Endothelial cell of umbilical vein (primary cell): ENCODE data around the gene MYH11. TPM values are rescaled to one million over a fixed set of nuclear protein-coding genes. Genes with fewer than 3 reads are reported as not detected.

Experiments
- BruUV-seq: library from RNA; stranded (reverse); fragments of 400-500 nt; replicated peaks from 2 replicates; lab custom pipeline; 2021; lab: Mats Ljungman, UMichigan
- CTCF ChIA-PET: fragments of 300-600, 350-600 bp; sonication (Branson Sonifier 250); formaldehyde crosslinking; loops from one replicate; lab custom pipeline; 2021; ENCODE audit warnings: antibody characterized with exemption, inconsistent platforms; lab: Charles Lee
- POLR2A ChIA-PET: fragments of 300-600, 350-600 bp; sonication (Branson Sonifier 250); formaldehyde crosslinking; loops from one replicate; lab custom pipeline; 2021; ENCODE audit warnings: antibody characterized with exemption, inconsistent platforms; lab: Charles Lee
- DNase-seq: peaks from one replicate; pipeline ENCODE4 v3.0.0-alpha.2; 2011; ENCODE audit warnings: low read depth, low spot score
- FAIRE-seq: peaks from 2 replicates; lab custom pipeline; 2011; peaks lifted over from hg19 to GRCh38; lab: Jason Lieb, UNC
- H2AFZ ChIP-seq: 2 replicates; pipeline ENCODE4 v1.6.0; 2012; ENCODE audit warnings: low read depth, low read length, control low read depth, inconsistent platforms
- H3K27ac ChIP-seq: 2 replicates; pipeline ENCODE4 v1.5.1; 2011; ENCODE audit warnings: low read depth, mild to moderate bottlenecking, control low read depth, low read length, moderate library complexity; ENCODE audit not compliant: insufficient read depth
- H3K27me3 ChIP-seq, 2 experiments: 2 replicates each; pipeline versions ENCODE4 v1.6.0 to v1.6.1; 2011; ENCODE audit warnings: low read length in 2 of 2, mixed read lengths in 1 of 2; ENCODE audit not compliant: control insufficient read depth in 2 of 2, insufficient read depth in 2 of 2
- H3K36me3 ChIP-seq, 2 experiments: 2 replicates in 1 of 2; 3 replicates in 1 of 2; pipeline ENCODE4 v1.5.1; 2011; ENCODE audit warnings: low read length in 2 of 2, mild to moderate bottlenecking in 1 of 2, moderate library complexity in 1 of 2; ENCODE audit not compliant: control insufficient read depth in 2 of 2, insufficient read depth in 2 of 2; ENCODE audit errors: extremely low read depth in 1 of 2
- H3K4me1 ChIP-seq: 3 replicates; pipeline ENCODE4 v1.5.1; 2011; ENCODE audit warnings: mild to moderate bottlenecking, low read length; ENCODE audit not compliant: control insufficient read depth, insufficient read depth; ENCODE audit errors: extremely low read depth
- H3K4me2 ChIP-seq: 2 replicates; pipeline ENCODE4 v1.6.1; 2011; ENCODE audit warnings: low read length, control low read depth, mixed read lengths; ENCODE audit not compliant: insufficient read depth
- H3K4me3 ChIP-seq, 3 experiments: fragments of 200-600 bp in 1 of 3; sonication (generic), shearing (Covaris generic) in 1 of 3; replicated peaks in 1 of 3; 2 replicates each; pipeline ENCODE4 v1.5.1; 2011 to 2016; ENCODE audit warnings: control low read depth in 3 of 3, low read length in 3 of 3, mild to moderate bottlenecking in 2 of 3, inconsistent platforms in 1 of 3, low read depth in 1 of 3, moderate library complexity in 1 of 3; ENCODE audit not compliant: insufficient read depth in 1 of 3
- H3K79me2 ChIP-seq: 2 replicates; pipeline ENCODE4 v1.6.0; 2012; ENCODE audit warnings: low read length, inconsistent platforms; ENCODE audit not compliant: control insufficient read depth, insufficient read depth
- H3K9ac ChIP-seq: replicated peaks from 2 replicates; pipeline ENCODE3; 2011; ENCODE audit warnings: low read length, control low read depth; ENCODE audit not compliant: insufficient read depth; ENCODE audit errors: extremely low read depth
- H3K9me1 ChIP-seq: replicated peaks from 3 replicates; pipeline ENCODE4 v1.6.0; 2011; ENCODE audit warnings: mild to moderate bottlenecking, low read length; ENCODE audit not compliant: control insufficient read depth, insufficient read depth; ENCODE audit errors: extremely low read depth
- H3K9me3 ChIP-seq: replicated peaks from 2 replicates; pipeline ENCODE4 v1.5.1; 2012; ENCODE audit warnings: low read length, inconsistent platforms; ENCODE audit not compliant: control insufficient read depth, insufficient read depth
- H4K20me1 ChIP-seq: replicated peaks from 2 replicates; pipeline ENCODE3; 2011; ENCODE audit warnings: mild to moderate bottlenecking, low read length; ENCODE audit not compliant: control insufficient read depth, insufficient read depth; ENCODE audit errors: extremely low read depth
- EZH2 ChIP-seq: IDR thresholded peaks from 2 replicates; pipeline ENCODE4 v1.6.1; 2012; ENCODE audit warnings: borderline replicate concordance, low read depth, mild to moderate bottlenecking, moderate library complexity, low read length, inconsistent platforms; ENCODE audit not compliant: severe bottlenecking
- FOS ChIP-seq: IDR thresholded peaks from 2 replicates; pipeline ENCODE4 v1.6.1; 2011; ENCODE audit warnings: mild to moderate bottlenecking, low read length, moderate library complexity, borderline replicate concordance; ENCODE audit not compliant: insufficient read depth
- GATA2 ChIP-seq: IDR thresholded peaks from 2 replicates; pipeline ENCODE4 v1.7.0; 2011; ENCODE audit warnings: low read depth, mild to moderate bottlenecking, moderate library complexity, mixed read lengths, low read length; ENCODE audit not compliant: insufficient read length, insufficient read depth
- JUN ChIP-seq: IDR thresholded peaks from 2 replicates; pipeline ENCODE4 v1.6.1; 2011; ENCODE audit warnings: borderline replicate concordance, low read depth; ENCODE audit not compliant: insufficient read length, insufficient read depth
- MYC ChIP-seq: IDR thresholded peaks from one replicate; pipeline ENCODE4 v1.6.1; 2011; ENCODE audit warnings: mild to moderate bottlenecking, low read depth, low read length
- POLR2A ChIP-seq: IDR thresholded peaks from 2 replicates; pipeline ENCODE4 v1.6.1; 2012; ENCODE audit warnings: low read depth, mild to moderate bottlenecking, control low read depth, low read length
- POLR2AphosphoS5 ChIP-seq: IDR thresholded peaks from 2 replicates; pipeline ENCODE4 v1.6.1; 2012; ENCODE audit warnings: low read depth, mild to moderate bottlenecking, control low read depth, low read length, moderate library complexity; ENCODE audit not compliant: insufficient read depth
- dilution Hi-C: fragments of 300-500 bp; cut with MboI; formaldehyde crosslinking; loops from one replicate; pipeline ENCODE4 v1.15.0; 2019; ENCODE audit warnings: low sequenced_read_pairs; ENCODE audit not compliant: extremely low pct_ligation_motif_present
- intact Hi-C: fragments of 100-400 bp; cut with micrococcal nuclease; formaldehyde crosslinking; loops from one replicate; pipeline ENCODE4 v1.10.0; 2022
- polyA plus RNA-seq, 4 experiments: library from polyadenylated mRNA; depleted of rRNA in 3 of 4; stranded (reverse) in 3 of 4; unstranded in 1 of 4; fragments of >200 nt; gene quantifications; 2 replicates each; pipeline versions ENCODE4 v1.2.1 to v1.2.3, GENCODE V29; 2011 to 2012; ENCODE audit warnings: missing spikeins in 1 of 4
- total RNA-seq: library from RNA; stranded (reverse); gene quantifications from 2 replicates; pipeline ENCODE4 v1.2.3, GENCODE V29; 2021
- TF ChIP-seq, protein P1 (sequence below), 2 donors: IDR thresholded peaks; 1 replicate in 1 of 2; 2 replicates in 1 of 2; pipeline ENCODE4 v1.5.1; 2011; ENCODE audit warnings: low read length in 2 of 2, mild to moderate bottlenecking in 2 of 2, moderate library complexity in 2 of 2, control low read depth in 1 of 2, inconsistent platforms in 1 of 2, low read depth in 1 of 2; ENCODE audit not compliant: insufficient read depth in 1 of 2; ENCODE audit errors: extremely low read depth in 1 of 2
- TF ChIP-seq, protein P2 (sequence below): IDR thresholded peaks from 2 replicates; pipeline ENCODE4 v1.6.1; 2011; ENCODE audit not compliant: insufficient read depth, insufficient read length

Gene MYH11
- total and polyA plus RNA-seq, 2 donors (not counting 3 experiments of a cell fraction or from before 2014, with no cell fraction given) = not detected

DNA sequence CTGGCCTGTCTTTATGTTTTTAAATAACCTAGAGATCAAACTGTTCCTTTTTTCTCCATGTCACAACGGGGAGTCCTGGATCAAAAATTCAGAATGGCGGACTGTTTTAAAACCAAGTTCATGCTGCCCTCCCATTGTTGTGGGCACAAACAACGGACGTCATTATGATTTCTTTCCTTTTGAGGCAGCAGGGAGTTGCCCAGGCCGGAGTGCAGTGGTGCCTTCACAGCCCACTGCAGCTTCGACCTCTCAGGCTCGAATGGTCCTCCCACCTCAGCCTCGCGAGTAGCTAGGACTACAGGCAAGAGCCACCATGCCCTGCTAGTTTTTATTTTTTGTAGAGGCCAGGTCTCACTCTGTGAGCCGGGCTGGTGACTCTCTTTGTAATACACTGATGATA is 180.3 kb downstream of the MYH11 start:
- dilution Hi-C loops (no loop called here), intact Hi-C loops (no loop called here)
- TF ChIP-seq GATA2 (no peak), MYC (no peak), EZH2 (no peak), POLR2AphosphoS5 (no peak)
- Histone ChIP-seq H3K4me1 (peaks cover 21% of the 10 kb centered on the region), H3K27ac (no peak overlapping the region), H3K4me3 (no peak overlapping the region), H4K20me1 (no peaks in the 10 kb centered on the region), H3K9ac (no peak overlapping the region), H3K4me2 (no peak overlapping the region), H2AFZ (no peak overlapping the region), H3K36me3 (peaks cover 3 to 10% of the 10 kb centered on the region in 2 experiments), H3K9me1 (no peaks in the 10 kb centered on the region), H3K79me2 (peaks cover 22% of the 10 kb centered on the region), H3K27me3 (no peaks in the 10 kb centered on the region), H3K9me3 (no peaks in the 10 kb centered on the region)
- DNase-seq (no peak), FAIRE-seq (no peak)
- ChIA-PET POLR2A (no interaction called here), CTCF (no interaction called here)
- no TSS peak for BruUV-seq

DNA sequence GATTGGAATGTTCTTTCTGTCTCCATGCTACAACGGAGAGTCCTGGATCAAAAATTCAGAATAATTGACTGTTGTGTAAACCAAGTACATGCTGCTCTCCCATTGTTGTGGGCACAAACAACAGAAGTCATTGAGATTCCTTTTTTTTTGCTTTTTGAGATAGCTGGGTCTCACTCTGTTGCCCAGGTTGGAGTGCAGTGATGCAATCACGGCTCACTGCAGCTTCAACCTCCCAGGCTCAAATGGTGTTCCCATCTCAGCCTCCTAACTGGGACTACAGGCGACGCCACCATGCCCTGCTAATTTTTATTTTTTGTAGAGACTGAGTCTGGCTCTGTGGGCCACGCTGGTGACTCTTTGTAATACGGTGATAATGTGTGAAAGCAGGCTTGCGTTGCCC is 182.3 kb downstream of the MYH11 start:
- no peak overlapping the region for H3K27ac ChIP-seq
- no peaks in the 10 kb centered on the region for H4K20me1 ChIP-seq
- no peak overlapping the region for H3K9ac ChIP-seq
- no peaks in the 10 kb centered on the region for H3K9me3 ChIP-seq
- peaks cover 8 to 12% of the 10 kb centered on the region in 2 experiments for H3K36me3 ChIP-seq
- dilution Hi-C loops (no loop called here), intact Hi-C loops (no loop called here)
- TF ChIP-seq JUN (no peak), MYC (no peak), FOS (no peak), POLR2A (no peak), GATA2 (no peak), EZH2 (no peak), POLR2AphosphoS5 (no peak)
- TF ChIP-seq, protein P1, sequence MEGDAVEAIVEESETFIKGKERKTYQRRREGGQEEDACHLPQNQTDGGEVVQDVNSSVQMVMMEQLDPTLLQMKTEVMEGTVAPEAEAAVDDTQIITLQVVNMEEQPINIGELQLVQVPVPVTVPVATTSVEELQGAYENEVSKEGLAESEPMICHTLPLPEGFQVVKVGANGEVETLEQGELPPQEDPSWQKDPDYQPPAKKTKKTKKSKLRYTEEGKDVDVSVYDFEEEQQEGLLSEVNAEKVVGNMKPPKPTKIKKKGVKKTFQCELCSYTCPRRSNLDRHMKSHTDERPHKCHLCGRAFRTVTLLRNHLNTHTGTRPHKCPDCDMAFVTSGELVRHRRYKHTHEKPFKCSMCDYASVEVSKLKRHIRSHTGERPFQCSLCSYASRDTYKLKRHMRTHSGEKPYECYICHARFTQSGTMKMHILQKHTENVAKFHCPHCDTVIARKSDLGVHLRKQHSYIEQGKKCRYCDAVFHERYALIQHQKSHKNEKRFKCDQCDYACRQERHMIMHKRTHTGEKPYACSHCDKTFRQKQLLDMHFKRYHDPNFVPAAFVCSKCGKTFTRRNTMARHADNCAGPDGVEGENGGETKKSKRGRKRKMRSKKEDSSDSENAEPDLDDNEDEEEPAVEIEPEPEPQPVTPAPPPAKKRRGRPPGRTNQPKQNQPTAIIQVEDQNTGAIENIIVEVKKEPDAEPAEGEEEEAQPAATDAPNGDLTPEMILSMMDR (IDR thresholded peaks at IDR 0.05; ENCODE audit: extremely low read depth in 1 of 2, insufficient read depth in 1 of 2, low read depth in 1 of 2, low read length in 2 of 2) = no peak
- TF ChIP-seq, protein P2, sequence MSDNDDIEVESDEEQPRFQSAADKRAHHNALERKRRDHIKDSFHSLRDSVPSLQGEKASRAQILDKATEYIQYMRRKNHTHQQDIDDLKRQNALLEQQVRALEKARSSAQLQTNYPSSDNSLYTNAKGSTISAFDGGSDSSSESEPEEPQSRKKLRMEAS = no peak
- H3K9me1 ChIP-seq = no peaks in the 10 kb centered on the region
- ChIA-PET CTCF (interaction anchor here (1.1 kb wide), 1 partner anchor 23 kb away, joined by 3 read pairs; no protein-coding TSS in a partner anchor), POLR2A (no interaction called here)
- no TSS peak for BruUV-seq
- H2AFZ ChIP-seq = no peak overlapping the region
- peaks cover 21% of the 10 kb centered on the region for H3K4me1 ChIP-seq
- DNase-seq = no peak
- no peak overlapping the region for H3K4me3 ChIP-seq
- no peak overlapping the region for H3K4me2 ChIP-seq
- FAIRE-seq = no peak
- H3K79me2 ChIP-seq = peaks cover 25% of the 10 kb centered on the region
- H3K27me3 ChIP-seq = no peaks in the 10 kb centered on the region
